ENCODE results near the gene DPF3.

GRCh38 chr14:72903716-72904115 is 9.8 kb upstream of the DPF3 start:
- no peak for TF ChIP-seq CTCF (IDR thresholded peaks at IDR 0.05)
- TF ChIP-seq POLR2A (IDR thresholded peaks at IDR 0.05) = no peak

Measured in heart left ventricle (tissue), 13 donors.